ENCODE data around the gene APLN.

APLN gene

GRCh38 chrX:129638917-129639316 lies 15.8 kb downstream of the APLN start:
- FAIRE-seq, result no peak

GRCh38 chrX:129637217-129638109 lies 17.3 kb downstream of the APLN start:
- no peak for FAIRE-seq

- FAIRE-seq, result no peak
Observed at GRCh38 chrX:129636175-129636681, 18.5 kb downstream of the APLN start.

GRCh38 chrX:129634541-129634940 lies 20.2 kb downstream of the APLN start:
- no peak for FAIRE-seq

- no peak for FAIRE-seq
Observed at GRCh38 chrX:129632443-129632842, 22.3 kb downstream of the APLN start.

- FAIRE-seq, result no peak
Observed at GRCh38 chrX:129631849-129632248, 22.9 kb downstream of the APLN start.

- no peak for FAIRE-seq
Observed at GRCh38 chrX:129629837-129630236, 24.9 kb downstream of the APLN start.

GRCh38 chrX:129626026-129626425 lies 28.7 kb downstream of the APLN start:
- peak; percentile 95 for FAIRE-seq

- no peak for FAIRE-seq
Observed at GRCh38 chrX:129622757-129623301, 31.9 kb downstream of the APLN start.

GRCh38 chrX:129618997-129619396 lies 35.8 kb downstream of the APLN start:
- FAIRE-seq, result no peak

- FAIRE-seq, result no peak
Observed at GRCh38 chrX:129617420-129617819, 37.3 kb downstream of the APLN start.

- no peak for FAIRE-seq
Observed at GRCh38 chrX:129614481-129615255, 40.1 kb downstream of the APLN start.

- no peak for FAIRE-seq
Observed at GRCh38 chrX:129613596-129613995, 41.2 kb downstream of the APLN start.

GRCh38 chrX:129612396-129612795 lies 42.4 kb downstream of the APLN start:
- no peak for FAIRE-seq

- FAIRE-seq, result no peak
Observed at GRCh38 chrX:129609395-129609794, 45.4 kb downstream of the APLN start.

- no peak for FAIRE-seq
Observed at GRCh38 chrX:129608496-129608895, 46.3 kb downstream of the APLN start.

GRCh38 chrX:129606918-129607317 lies 47.8 kb downstream of the APLN start:
- peak; percentile 81 for FAIRE-seq

GRCh38 chrX:129600981-129601424 lies 53.8 kb downstream of the APLN start:
- FAIRE-seq, result peak; percentile 71

GRCh38 chrX:129599996-129600395 lies 54.8 kb downstream of the APLN start:
- FAIRE-seq, result no peak

GRCh38 chrX:129599499-129599898 lies 55.3 kb downstream of the APLN start:
- FAIRE-seq, result no peak

GRCh38 chrX:129597905-129598304 lies 56.9 kb downstream of the APLN start:
- FAIRE-seq, result no peak

- no peak for FAIRE-seq
Observed at GRCh38 chrX:129596077-129596476, 58.7 kb downstream of the APLN start.

Measured in endometrium (tissue), 2 donors.